ENCODE results near the gene MAN2C1.
"Not testable (repeated sequence)": the region's sequence is repeated elsewhere in the genome, so short reads cannot be mapped to it uniquely, and the experiment has no call there.

The MAN2C1 gene

GRCh38 chr15:75360856-75361255, 7.6 kb downstream of the MAN2C1 start:
- no peak for DNase-seq (ENCODE audit: low read depth)

DNA sequence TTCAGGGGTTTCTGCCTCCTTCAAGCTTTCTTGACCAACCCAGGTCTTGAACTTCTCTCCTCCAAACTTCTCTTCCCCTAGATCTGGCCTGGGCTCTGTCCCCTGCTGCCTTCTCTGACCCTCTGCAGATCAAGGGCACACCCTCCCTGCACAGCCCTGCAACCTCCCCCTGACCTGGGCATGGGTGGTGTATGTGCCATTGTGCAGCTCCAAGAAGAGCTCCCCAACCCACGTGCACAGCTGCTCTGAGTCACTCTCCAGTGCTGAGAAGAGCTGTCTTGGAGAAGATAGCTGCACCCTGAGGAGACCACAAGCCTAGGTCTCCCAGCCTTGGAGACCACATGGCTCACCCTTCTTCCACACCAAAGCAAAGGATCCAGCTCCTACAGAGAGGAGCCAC, 8.0 kb downstream of the MAN2C1 start:
- no peak for DNase-seq (ENCODE audit: low read depth)

DNA sequence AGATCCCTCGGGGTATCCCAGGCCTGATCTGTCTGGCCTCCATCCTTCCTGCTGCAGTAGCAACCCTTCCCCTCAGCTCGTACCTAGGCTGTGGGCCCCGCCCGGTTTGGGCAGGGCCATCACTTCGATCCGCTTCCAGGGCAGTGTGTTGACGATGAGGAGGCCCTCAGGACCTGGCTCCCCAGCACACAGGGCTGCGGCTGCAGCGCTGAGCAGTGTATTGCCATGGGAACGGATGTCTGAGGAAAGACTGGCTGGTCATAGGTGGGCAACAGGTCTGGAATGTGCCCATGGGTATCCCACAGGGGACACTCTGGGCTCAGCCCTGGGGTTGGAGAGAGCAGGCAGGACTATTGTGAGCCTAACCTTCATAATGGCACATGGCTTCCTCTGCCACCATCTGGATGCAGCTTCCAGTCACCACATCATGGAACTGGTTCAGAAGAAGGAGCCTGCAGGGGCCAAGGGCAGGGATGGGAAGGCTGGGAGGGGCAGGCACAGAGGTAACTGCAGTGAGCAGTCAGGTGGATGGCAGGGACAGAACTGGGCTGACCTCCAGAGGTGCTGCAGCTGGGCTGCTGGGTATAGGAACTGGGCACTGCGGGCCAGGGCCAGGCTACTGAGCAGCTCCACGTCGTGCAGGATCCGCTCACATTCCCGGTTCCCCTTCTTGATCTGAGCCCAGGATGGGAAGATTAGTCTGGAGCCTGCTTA, 8.7 kb downstream of the MAN2C1 start:
- no peak for DNase-seq (ENCODE audit: low read depth)

- DNase-seq (ENCODE audit: low read depth), result no peak
These were observed 9.5 kb downstream of the MAN2C1 start for GRCh38 chr15:75358771-75359536.

GRCh38 chr15:75357976-75358673, 10.3 kb downstream of the MAN2C1 start:
- no peak for DNase-seq (ENCODE audit: low read depth)

- DNase-seq (ENCODE audit: low read depth), result no peak
These were observed 11.9 kb downstream of the MAN2C1 start for GRCh38 chr15:75356517-75356916.

DNA sequence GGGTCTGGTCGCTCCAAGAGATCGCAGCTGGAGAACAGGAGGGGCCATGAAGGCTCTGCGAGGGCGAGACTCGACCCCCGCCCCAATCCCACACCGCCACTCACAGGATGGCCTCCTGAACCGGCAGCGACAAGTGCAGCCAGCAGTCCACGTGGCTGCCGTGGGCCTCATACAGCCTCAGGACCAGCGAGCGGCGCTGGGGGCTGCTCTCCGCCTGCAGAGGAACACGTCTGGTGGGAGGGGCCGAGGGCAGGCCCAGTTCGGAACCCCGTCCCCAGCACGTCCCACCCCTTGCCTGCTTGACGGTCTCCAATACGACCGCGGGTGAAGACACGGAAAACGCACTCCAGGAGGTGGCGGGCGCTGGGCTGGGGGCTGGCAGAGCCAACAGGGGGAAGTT, 12.4 kb downstream of the MAN2C1 start:
- no peak for DNase-seq (ENCODE audit: low read depth)

DNA sequence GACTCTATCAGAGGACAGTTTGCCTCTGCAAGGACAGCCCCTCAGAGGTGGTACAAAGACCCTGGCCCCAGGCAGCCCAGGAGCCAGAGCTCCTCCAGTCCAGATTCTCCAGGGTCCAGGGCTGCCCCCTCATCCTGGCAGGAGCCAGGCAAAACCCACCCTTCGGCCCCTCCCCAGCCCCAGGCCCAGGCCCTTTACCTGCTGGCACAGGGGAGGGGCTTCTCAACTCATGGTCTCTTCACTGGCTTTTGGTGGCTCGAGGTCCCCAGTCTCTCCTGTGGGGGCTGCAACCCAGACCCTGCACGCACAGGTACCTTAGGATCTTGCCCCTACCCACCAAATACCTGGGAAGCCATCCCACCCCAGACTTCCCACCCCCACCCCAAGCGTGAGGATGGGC, 13.0 kb downstream of the MAN2C1 start:
- no peak for DNase-seq (ENCODE audit: low read depth)

DNA sequence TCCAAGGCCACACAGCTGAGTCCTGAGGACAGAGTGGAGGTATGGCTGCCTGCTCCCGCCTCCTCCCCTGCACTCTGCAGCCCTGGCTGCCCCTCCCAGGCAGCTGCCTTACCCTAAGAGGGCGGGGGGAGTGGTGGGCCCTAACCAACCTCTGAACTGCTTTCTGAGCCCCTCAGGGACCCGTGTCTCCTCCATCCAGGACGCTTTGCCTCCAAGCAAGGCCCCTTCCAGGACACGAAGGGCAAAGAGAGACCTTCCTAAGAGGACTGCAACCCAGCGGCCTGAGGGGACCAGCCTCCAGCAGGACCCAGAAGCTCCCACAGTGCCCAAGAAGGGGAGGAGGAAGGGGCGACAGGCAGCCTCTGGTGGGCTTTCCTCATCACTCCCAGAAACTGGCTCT, 14.0 kb downstream of the MAN2C1 start:
- no peak for DNase-seq (ENCODE audit: low read depth)

DNA sequence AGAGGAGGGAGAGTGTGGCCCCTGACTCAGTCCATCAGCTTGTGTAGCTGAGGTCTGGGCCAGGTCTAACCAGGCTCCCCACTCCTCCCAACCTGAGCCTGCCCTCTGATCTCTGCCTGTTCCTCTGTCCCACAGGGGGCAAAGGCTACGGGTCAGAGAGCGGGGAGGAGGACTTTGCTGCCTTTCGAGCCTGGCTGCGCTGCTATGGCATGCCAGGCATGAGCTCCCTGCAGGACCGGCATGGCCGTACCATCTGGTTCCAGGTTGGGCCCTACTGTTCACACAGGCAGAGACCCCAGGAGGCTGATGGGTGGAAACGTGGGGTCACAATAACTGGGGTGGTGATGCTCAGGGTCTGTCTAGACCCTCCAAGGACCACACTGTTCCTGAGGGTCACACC, 14.8 kb downstream of the MAN2C1 start:
- no peak for DNase-seq (ENCODE audit: low read depth)

GRCh38 chr15:75352186-75353080, 16.0 kb downstream of the MAN2C1 start:
- DNase-seq (ENCODE audit: low read depth), result no peak

DNA sequence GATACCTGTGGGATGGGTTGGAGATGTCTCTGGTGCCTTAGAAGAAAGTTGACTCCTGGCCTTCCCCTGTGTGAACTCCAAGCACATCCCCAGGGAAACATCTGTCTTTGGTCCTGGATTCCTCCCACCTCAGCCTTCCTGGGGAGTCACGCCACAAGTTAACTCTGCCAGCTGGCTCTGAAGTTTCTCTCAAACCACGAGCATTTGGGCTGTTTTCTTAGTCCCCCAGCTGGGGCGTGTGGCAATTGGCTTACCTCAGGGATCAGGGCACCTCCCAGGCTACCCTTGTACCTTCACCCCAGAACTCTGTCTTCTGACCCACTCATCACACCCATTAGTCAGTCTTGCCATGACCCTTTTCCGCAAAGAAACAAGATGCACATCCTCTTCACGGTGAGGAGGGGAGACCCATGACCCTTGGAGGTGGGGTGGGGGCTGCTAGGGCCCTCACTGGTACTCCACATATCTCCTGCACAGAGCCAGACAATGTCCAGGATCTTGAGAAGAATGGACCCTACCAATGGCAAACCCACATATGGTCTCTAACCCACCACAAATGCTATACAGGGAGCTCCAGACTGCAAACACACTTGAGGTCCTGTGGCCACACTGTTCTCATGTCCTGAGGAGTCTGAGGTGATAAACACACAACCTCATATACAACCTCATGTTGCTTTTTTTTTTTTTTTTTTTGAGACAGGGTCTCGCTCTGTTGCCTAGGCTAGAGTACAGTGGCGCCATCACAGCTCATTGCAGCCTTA, 17.6 kb downstream of the MAN2C1 start:
- no peak for DNase-seq (ENCODE audit: low read depth)

DNA sequence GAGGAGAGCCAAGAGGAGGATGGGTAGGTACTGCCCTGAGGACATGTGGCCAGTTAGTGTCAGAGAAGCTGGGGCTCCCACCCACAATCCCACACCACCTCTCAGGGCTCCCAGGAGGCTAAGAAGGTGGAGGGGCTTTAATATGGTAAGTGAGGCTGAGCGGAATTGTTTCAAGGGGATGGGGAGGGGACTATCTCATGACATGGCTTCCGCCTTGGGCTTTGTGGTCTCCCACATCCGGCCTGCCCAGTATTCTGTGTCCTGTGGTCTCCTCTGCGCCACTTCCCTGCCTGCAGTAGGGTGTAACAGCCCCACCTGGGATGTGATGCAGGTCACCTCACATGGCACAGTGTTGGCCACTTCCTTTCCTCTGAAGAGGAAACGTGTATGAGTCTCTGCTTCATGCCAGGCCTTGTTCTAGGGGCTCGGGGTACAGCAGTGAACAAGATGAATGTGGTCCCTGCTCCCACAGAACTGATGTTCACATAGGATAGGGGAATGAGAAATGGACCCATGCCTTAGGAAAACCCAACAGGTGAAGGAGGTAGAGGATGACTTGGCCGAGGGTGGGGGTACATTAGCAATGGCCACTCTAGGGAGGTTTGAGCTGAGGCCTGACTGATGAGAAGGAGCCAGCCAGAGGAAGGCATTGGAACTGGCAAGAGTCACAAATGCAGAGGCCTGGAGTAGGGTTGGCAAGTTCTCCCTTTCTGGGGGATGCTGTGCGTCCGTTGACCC, 18.4 kb downstream of the MAN2C1 start:
- DNase-seq (ENCODE audit: low read depth), result peak; percentile 23

DNA sequence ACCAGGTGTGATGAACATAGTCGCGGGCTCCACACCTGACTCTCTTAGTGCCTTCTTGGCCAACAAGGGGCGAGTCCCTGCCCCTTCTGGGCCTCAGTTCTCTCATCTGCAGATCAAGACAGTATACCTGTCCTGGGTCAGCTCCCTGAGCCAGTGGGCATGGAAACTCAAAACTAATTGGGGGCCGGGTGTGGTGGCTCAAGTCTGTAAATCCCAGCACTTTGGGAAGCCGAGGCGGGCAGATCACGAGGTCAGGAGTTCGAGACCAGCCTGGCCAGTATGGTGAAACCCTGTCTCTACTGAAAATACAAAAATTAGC, 19.1 kb downstream of the MAN2C1 start:
- not testable (repeated sequence) for DNase-seq (ENCODE audit: low read depth)

DNA sequence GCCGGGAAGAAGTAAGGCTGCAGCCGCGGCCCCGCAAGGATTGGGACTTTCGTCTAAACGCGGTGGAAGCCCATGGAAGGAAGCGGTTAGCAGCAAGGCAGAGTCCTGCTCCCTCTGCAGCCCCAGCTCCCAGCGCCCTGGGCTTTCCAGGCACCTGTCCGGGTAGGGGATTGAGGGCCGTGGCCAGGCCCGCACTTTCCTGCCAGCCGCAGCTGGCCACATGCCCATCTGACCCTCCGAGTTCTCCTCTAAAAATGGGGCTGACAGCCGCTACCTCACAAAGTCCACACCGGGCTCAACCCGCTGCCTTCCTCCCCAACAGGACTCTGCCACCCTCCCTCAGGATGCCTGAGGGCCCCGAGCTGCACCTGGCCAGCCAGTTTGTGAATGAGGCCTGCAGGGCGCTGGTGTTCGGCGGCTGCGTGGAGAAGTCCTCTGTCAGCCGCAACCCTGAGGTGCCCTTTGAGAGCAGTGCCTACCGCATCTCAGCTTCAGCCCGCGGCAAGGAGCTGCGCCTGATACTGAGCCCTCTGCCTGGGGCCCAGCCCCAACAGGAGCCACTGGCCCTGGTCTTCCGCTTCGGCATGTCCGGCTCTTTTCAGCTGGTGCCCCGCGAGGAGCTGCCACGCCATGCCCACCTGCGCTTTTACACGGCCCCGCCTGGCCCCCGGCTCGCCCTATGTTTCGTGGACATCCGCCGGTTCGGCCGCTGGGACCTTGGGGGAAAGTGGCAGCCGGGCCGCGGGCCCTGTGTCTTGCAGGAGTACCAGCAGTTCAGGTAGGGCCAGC, 19.7 kb downstream of the MAN2C1 start:
- no peak for DNase-seq (ENCODE audit: low read depth)

DNA sequence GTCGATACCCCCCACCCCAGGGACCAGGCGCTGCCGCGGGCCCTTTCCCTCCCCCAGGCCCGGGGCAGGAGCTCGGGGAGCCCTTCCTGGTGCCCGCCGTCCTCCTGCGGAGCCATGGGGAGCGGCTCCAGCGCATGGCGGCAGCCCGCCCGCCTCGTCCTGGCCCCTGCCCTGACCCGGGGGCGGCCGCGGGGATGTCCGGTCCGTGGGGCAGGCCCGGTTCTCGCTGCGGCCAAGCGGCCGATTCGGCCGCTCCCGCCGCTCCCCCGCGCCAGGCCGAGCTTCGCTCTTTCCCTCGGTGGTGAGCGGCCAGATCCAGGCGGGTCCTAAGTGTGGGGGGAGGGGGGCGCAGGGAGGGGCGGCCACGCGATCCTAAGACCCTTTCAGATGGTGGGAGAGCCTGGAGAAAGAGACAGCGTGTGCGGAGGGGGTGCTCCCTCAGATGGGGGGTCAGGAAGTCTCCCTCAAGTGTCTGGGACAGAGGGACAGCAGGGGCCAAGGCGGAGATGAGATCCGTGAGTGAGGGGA, 20.3 kb downstream of the MAN2C1 start:
- DNase-seq (ENCODE audit: low read depth), result no peak

GRCh38 chr15:75347222-75348033, 21.0 kb downstream of the MAN2C1 start:
- peak; percentile 34 for DNase-seq (ENCODE audit: low read depth)

- no peak for DNase-seq (ENCODE audit: low read depth)
These were observed 21.6 kb downstream of the MAN2C1 start, which contains the start of gene NEIL1 for GRCh38 chr15:75346796-75347221. Gene NEIL1 (plus strand): TSS chr15:75347039. CDS start chr15:75348906, 1,867 bp downstream.

DNA sequence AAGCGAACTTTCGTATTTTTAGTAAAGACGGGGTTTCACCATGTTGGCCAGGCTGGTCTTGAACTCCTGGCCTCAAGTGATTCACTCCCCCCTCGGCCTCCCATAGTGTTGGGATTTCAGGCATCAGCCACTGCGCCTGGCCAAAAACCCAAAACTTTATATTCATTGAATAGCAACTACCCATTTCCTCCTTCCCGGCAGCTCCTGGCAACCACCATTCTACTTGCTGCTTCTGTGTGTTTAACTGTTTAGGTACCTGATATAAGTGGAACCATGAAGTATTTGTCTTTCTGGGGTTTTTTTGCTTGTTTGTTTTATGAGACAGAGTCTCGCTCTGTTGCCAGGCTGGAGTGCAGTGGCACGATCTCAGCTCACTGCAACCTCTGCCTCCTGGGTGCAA, 24.5 kb downstream of the MAN2C1 start:
- DNase-seq (ENCODE audit: low read depth), result not testable (repeated sequence)
